Activated effector memory CD4-positive, alpha-beta T cell treated with anti-CD3 and anti-CD28 coated beads, Interleukin-2, amount 50 U/mL, for 16 hours (primary cell): ENCODE measurements around the gene PPFIA1.

Experiments used
- DNase-seq: peaks from one replicate; pipeline ENCODE4 v3.0.0-alpha.2; 2020

The PPFIA1 gene

GRCh38 chr11:70299636-70300035 lies 29.1 kb downstream of the PPFIA1 start:
- peak; percentile 27 for DNase-seq

- peak; percentile 19 for DNase-seq
These were observed 30.7 kb downstream of the PPFIA1 start for GRCh38 chr11:70301191-70301590.

- DNase-seq: peak; percentile 56
These were observed 31.4 kb downstream of the PPFIA1 start for GRCh38 chr11:70301721-70302418.

GRCh38 chr11:70302419-70302752 lies 31.9 kb downstream of the PPFIA1 start:
- DNase-seq: no peak

- peak; percentile 3 for DNase-seq
These were observed 32.6 kb downstream of the PPFIA1 start for GRCh38 chr11:70303070-70303469.

GRCh38 chr11:70304208-70304603 lies 33.7 kb downstream of the PPFIA1 start:
- peak; percentile 34 for DNase-seq

GRCh38 chr11:70305501-70305900 lies 35.0 kb downstream of the PPFIA1 start:
- peak; percentile 22 for DNase-seq

- DNase-seq: no peak
These were observed 36.1 kb downstream of the PPFIA1 start for GRCh38 chr11:70306586-70307033.

GRCh38 chr11:70307176-70307575 lies 36.7 kb downstream of the PPFIA1 start:
- DNase-seq: no peak

- DNase-seq: no peak
These were observed 41.1 kb downstream of the PPFIA1 start for GRCh38 chr11:70311616-70312015.

GRCh38 chr11:70312401-70313357 lies 42.2 kb downstream of the PPFIA1 start:
- no peak for DNase-seq

- DNase-seq: no peak
These were observed 43.5 kb downstream of the PPFIA1 start for GRCh38 chr11:70313945-70314344.

- DNase-seq: no peak
These were observed 44.2 kb downstream of the PPFIA1 start for GRCh38 chr11:70314730-70315129.

GRCh38 chr11:70315716-70316115 lies 45.2 kb downstream of the PPFIA1 start:
- DNase-seq: no peak

GRCh38 chr11:70317581-70318305 lies 47.3 kb downstream of the PPFIA1 start:
- DNase-seq: no peak

GRCh38 chr11:70319396-70320076 lies 49.0 kb downstream of the PPFIA1 start:
- no peak for DNase-seq

- no peak for DNase-seq
These were observed 52.2 kb downstream of the PPFIA1 start for GRCh38 chr11:70322666-70323065.

GRCh38 chr11:70323806-70324205 lies 53.3 kb downstream of the PPFIA1 start:
- no peak for DNase-seq

GRCh38 chr11:70324376-70325115 lies 54.1 kb downstream of the PPFIA1 start:
- no peak for DNase-seq

- DNase-seq: no peak
These were observed 55.3 kb downstream of the PPFIA1 start for GRCh38 chr11:70325824-70326223.

- DNase-seq: no peak
These were observed 55.9 kb downstream of the PPFIA1 start for GRCh38 chr11:70326365-70326811.

- no peak for DNase-seq
These were observed 56.3 kb downstream of the PPFIA1 start for GRCh38 chr11:70326833-70327232.
